ENCODE results near the gene REXO4.

DNA sequence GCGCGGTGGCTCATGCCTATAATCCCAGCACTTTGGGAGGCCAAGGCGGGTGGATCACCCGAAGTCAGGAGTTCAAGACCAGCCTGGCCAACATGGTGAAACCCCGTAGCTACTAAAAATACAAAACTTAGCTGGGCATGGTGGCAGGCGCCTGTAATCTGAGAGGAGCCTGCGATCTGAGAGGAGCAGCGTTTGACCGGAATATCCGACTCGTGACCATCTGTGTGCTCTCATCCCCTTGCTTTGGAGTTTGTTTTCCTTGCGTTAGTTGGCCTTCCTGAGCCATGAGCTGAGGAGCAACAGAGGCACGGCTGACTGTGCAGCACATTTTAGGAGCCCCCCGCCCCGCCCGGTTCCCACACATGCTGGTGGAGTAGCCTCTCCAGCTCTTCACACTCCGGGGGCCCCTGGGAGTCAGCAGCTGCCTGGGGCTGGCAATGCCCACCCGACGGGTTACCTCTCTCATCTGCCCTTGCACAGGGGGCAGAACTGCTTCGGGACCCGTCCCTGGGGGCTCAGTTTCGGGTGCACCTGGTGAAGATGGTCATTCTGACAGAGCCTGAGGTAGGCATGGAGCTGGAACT, 7.3 kb upstream of the REXO4 start:
- TF ChIP-seq, protein P1, sequence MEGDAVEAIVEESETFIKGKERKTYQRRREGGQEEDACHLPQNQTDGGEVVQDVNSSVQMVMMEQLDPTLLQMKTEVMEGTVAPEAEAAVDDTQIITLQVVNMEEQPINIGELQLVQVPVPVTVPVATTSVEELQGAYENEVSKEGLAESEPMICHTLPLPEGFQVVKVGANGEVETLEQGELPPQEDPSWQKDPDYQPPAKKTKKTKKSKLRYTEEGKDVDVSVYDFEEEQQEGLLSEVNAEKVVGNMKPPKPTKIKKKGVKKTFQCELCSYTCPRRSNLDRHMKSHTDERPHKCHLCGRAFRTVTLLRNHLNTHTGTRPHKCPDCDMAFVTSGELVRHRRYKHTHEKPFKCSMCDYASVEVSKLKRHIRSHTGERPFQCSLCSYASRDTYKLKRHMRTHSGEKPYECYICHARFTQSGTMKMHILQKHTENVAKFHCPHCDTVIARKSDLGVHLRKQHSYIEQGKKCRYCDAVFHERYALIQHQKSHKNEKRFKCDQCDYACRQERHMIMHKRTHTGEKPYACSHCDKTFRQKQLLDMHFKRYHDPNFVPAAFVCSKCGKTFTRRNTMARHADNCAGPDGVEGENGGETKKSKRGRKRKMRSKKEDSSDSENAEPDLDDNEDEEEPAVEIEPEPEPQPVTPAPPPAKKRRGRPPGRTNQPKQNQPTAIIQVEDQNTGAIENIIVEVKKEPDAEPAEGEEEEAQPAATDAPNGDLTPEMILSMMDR (IDR thresholded peaks at IDR 0.05; ENCODE audit: poor library complexity): no peak
- TF ChIP-seq EZH2phosphoT487 (IDR thresholded peaks at IDR 0.05; ENCODE audit: low read depth, severe bottlenecking, unreplicated experiment) (no peak), EZH2 (IDR thresholded peaks at IDR 0.05; ENCODE audit: borderline replicate concordance) (no peak)
